Measurements from ENCODE around the gene PARM1.

Gene PARM1

GRCh38 chr4:75035321-75035720 is 102.4 kb downstream of the PARM1 start:
- H3K27ac Mint-ChIP-seq: no peak overlapping the region
- no peak overlapping the region for H3K4me3 Mint-ChIP-seq
- DNase-seq (no peak), ATAC-seq (replicated peaks) (no peak)
- peaks cover 8 to 14% of the 10 kb centered on the region in 2 donors for H3K9me3 Mint-ChIP-seq
- no peaks in the 10 kb centered on the region for H3K36me3 Mint-ChIP-seq (ENCODE audit: insufficient read depth)
- no peaks in the 10 kb centered on the region for H3K27me3 Mint-ChIP-seq
- no peaks in the 10 kb centered on the region for H3K4me1 Mint-ChIP-seq (ENCODE audit: low read depth in 2 of 2)

GRCh38 chr4:75036046-75036830 is 103.3 kb downstream of the PARM1 start:
- H3K9me3 Mint-ChIP-seq: peaks cover 8 to 14% of the 10 kb centered on the region in 2 donors
- no peak overlapping the region for H3K4me3 Mint-ChIP-seq
- ATAC-seq (replicated peaks): no peak
- no peaks in the 10 kb centered on the region for H3K36me3 Mint-ChIP-seq (ENCODE audit: insufficient read depth)
- no peaks in the 10 kb centered on the region for H3K4me1 Mint-ChIP-seq (ENCODE audit: low read depth in 2 of 2)
- no peaks in the 10 kb centered on the region for H3K27me3 Mint-ChIP-seq
- H3K27ac Mint-ChIP-seq: no peak overlapping the region
- no peak for DNase-seq

GRCh38 chr4:75037252-75037651 is 104.3 kb downstream of the PARM1 start:
- Mint-ChIP-seq H3K27ac (no peak overlapping the region), H3K27me3 (no peaks in the 10 kb centered on the region)

GRCh38 chr4:75038376-75038775 is 105.5 kb downstream of the PARM1 start:
- ATAC-seq (replicated peaks): no peak

More at GRCh38 chr4:75037252-75037651, 104.3 kb downstream of the PARM1 start:
- H3K9me3 Mint-ChIP-seq: peaks cover 8 to 16% of the 10 kb centered on the region in 2 donors
- DNase-seq: no peak
- no peaks in the 10 kb centered on the region for H3K4me1 Mint-ChIP-seq (ENCODE audit: low read depth in 2 of 2)
- H3K4me3 Mint-ChIP-seq: no peak overlapping the region
- H3K36me3 Mint-ChIP-seq (ENCODE audit: insufficient read depth): no peaks in the 10 kb centered on the region
- no peak for ATAC-seq (replicated peaks)

GRCh38 chr4:75040703-75041102 is 107.8 kb downstream of the PARM1 start:
- ATAC-seq (replicated peaks) (no peak), DNase-seq (no peak)
- Mint-ChIP-seq H3K4me1 (ENCODE audit: low read depth in 2 of 2) (no peaks in the 10 kb centered on the region), H3K9me3 (peaks cover 5 to 13% of the 10 kb centered on the region in 2 donors), H3K27ac (no peak overlapping the region), H3K27me3 (no peaks in the 10 kb centered on the region), H3K36me3 (ENCODE audit: insufficient read depth) (no peaks in the 10 kb centered on the region), H3K4me3 (no peak overlapping the region)

More at GRCh38 chr4:75038376-75038775, 105.5 kb downstream of the PARM1 start:
- no peak for DNase-seq
- Mint-ChIP-seq H3K4me1 (ENCODE audit: low read depth in 2 of 2) (no peaks in the 10 kb centered on the region), H3K4me3 (no peak overlapping the region), H3K27ac (no peak overlapping the region), H3K36me3 (ENCODE audit: insufficient read depth) (no peaks in the 10 kb centered on the region), H3K9me3 (peaks cover 8 to 17% of the 10 kb centered on the region in 2 donors), H3K27me3 (no peaks in the 10 kb centered on the region)

GRCh38 chr4:75042601-75043208 is 109.8 kb downstream of the PARM1 start:
- DNase-seq (no peak), ATAC-seq (replicated peaks) (no peak)
- Mint-ChIP-seq H3K36me3 (ENCODE audit: insufficient read depth) (no peaks in the 10 kb centered on the region), H3K27me3 (no peaks in the 10 kb centered on the region), H3K27ac (no peak overlapping the region), H3K9me3 (peaks cover 5 to 18% of the 10 kb centered on the region in 2 donors), H3K4me1 (ENCODE audit: low read depth in 2 of 2) (no peaks in the 10 kb centered on the region), H3K4me3 (no peak overlapping the region)

GRCh38 chr4:75046226-75046625 is 113.3 kb downstream of the PARM1 start:
- Mint-ChIP-seq H3K4me3 (no peak overlapping the region), H3K27ac (no peak overlapping the region), H3K36me3 (ENCODE audit: insufficient read depth) (no peaks in the 10 kb centered on the region), H3K4me1 (ENCODE audit: low read depth in 2 of 2) (no peaks in the 10 kb centered on the region), H3K27me3 (no peaks in the 10 kb centered on the region), H3K9me3 (peaks cover 5 to 13% of the 10 kb centered on the region in 2 donors)
- ATAC-seq (replicated peaks) (no peak), DNase-seq (no peak)

- H3K36me3 Mint-ChIP-seq (ENCODE audit: insufficient read depth): no peaks in the 10 kb centered on the region
- peaks cover 5 to 12% of the 10 kb centered on the region in 2 donors for H3K9me3 Mint-ChIP-seq
- no peaks in the 10 kb centered on the region for H3K27me3 Mint-ChIP-seq
- H3K4me3 Mint-ChIP-seq: no peak overlapping the region
- no peak overlapping the region for H3K27ac Mint-ChIP-seq
- H3K4me1 Mint-ChIP-seq (ENCODE audit: low read depth in 2 of 2): no peaks in the 10 kb centered on the region
- no peak for DNase-seq
- ATAC-seq (replicated peaks): no peak
Observed at GRCh38 chr4:75046641-75047040, 113.7 kb downstream of the PARM1 start.

GRCh38 chr4:75048208-75048879 is 115.4 kb downstream of the PARM1 start:
- H3K9me3 Mint-ChIP-seq: peaks cover 5 to 10% of the 10 kb centered on the region in 2 donors
- no peaks in the 10 kb centered on the region for H3K36me3 Mint-ChIP-seq (ENCODE audit: insufficient read depth)
- no peaks in the 10 kb centered on the region for H3K27me3 Mint-ChIP-seq
- no peaks in the 10 kb centered on the region for H3K4me1 Mint-ChIP-seq (ENCODE audit: low read depth in 2 of 2)
- no peak for ATAC-seq (replicated peaks)
- H3K27ac Mint-ChIP-seq: no peak overlapping the region
- H3K4me3 Mint-ChIP-seq: no peak overlapping the region
- DNase-seq: no peak

- H3K4me1 Mint-ChIP-seq (ENCODE audit: low read depth in 2 of 2): no peaks in the 10 kb centered on the region
- DNase-seq (no peak), ATAC-seq (replicated peaks) (no peak)
- H3K4me3 Mint-ChIP-seq: no peak overlapping the region
- H3K9me3 Mint-ChIP-seq: peaks cover 0 to 7% of the 10 kb centered on the region in 2 donors
- H3K27me3 Mint-ChIP-seq: no peaks in the 10 kb centered on the region
- no peaks in the 10 kb centered on the region for H3K36me3 Mint-ChIP-seq (ENCODE audit: insufficient read depth)
- H3K27ac Mint-ChIP-seq: no peak overlapping the region
Observed at GRCh38 chr4:75051431-75051830, 118.5 kb downstream of the PARM1 start.

- H3K4me3 Mint-ChIP-seq: no peak overlapping the region
- no peak overlapping the region for H3K27ac Mint-ChIP-seq
- peaks cover 0 to 2% of the 10 kb centered on the region in 2 donors for H3K9me3 Mint-ChIP-seq
- no peaks in the 10 kb centered on the region for H3K4me1 Mint-ChIP-seq (ENCODE audit: low read depth in 2 of 2)
- ATAC-seq (replicated peaks) (no peak), DNase-seq (no peak)
- H3K27me3 Mint-ChIP-seq: no peaks in the 10 kb centered on the region
- no peaks in the 10 kb centered on the region for H3K36me3 Mint-ChIP-seq (ENCODE audit: insufficient read depth)
Observed at GRCh38 chr4:75053352-75053751, 120.4 kb downstream of the PARM1 start.

- Mint-ChIP-seq H3K9me3 (peaks cover 0 to 2% of the 10 kb centered on the region in 2 donors), H3K27me3 (no peaks in the 10 kb centered on the region), H3K36me3 (ENCODE audit: insufficient read depth) (no peaks in the 10 kb centered on the region), H3K4me3 (no peak overlapping the region), H3K27ac (no peak overlapping the region), H3K4me1 (ENCODE audit: low read depth in 2 of 2) (no peaks in the 10 kb centered on the region)
- DNase-seq (no peak), ATAC-seq (replicated peaks) (no peak)
Observed at GRCh38 chr4:75054078-75054477, 121.2 kb downstream of the PARM1 start.

- Mint-ChIP-seq H3K4me1 (ENCODE audit: low read depth in 2 of 2) (no peaks in the 10 kb centered on the region), H3K36me3 (ENCODE audit: insufficient read depth) (no peaks in the 10 kb centered on the region), H3K4me3 (no peak overlapping the region), H3K27me3 (no peaks in the 10 kb centered on the region), H3K27ac (no peak overlapping the region), H3K9me3 (no peaks in the 10 kb centered on the region)
- no peak for ATAC-seq (replicated peaks)
- no peak for DNase-seq
Observed at GRCh38 chr4:75056277-75056676, 123.4 kb downstream of the PARM1 start.

- no peak for ATAC-seq (replicated peaks)
- H3K27ac Mint-ChIP-seq: no peak overlapping the region
- no peaks in the 10 kb centered on the region for H3K27me3 Mint-ChIP-seq
- no peaks in the 10 kb centered on the region for H3K36me3 Mint-ChIP-seq (ENCODE audit: insufficient read depth)
- H3K9me3 Mint-ChIP-seq: no peaks in the 10 kb centered on the region
- no peak for DNase-seq
- no peaks in the 10 kb centered on the region for H3K4me1 Mint-ChIP-seq (ENCODE audit: low read depth in 2 of 2)
- no peak overlapping the region for H3K4me3 Mint-ChIP-seq
Observed at GRCh38 chr4:75057369-75057768, 124.5 kb downstream of the PARM1 start.
